Activated T-cell treated with anti-CD3 and anti-CD28 coated beads, Interleukin-2, amount 50 U/mL, for 4 hours (primary cell): Measurements from ENCODE around the gene KRTAP9-7. TPM values are rescaled to one million over a fixed set of nuclear protein-coding genes. Genes with fewer than 3 reads are reported as not detected.
A peak's percentile ranks its signal among the peaks of the same experiment; 100 is the strongest.
"Not testable (repeated sequence)": the region's sequence is repeated elsewhere in the genome, so short reads cannot be mapped to it uniquely, and the experiment has no call there.

ENCODE experiments used
- ATAC-seq, 2 donors: fragments of 200-7000 bp; cut with Tn5 transposase; one replicate each; pipeline ENCODE4 v1.10.0; 2021
- DNase-seq: peaks from one replicate; pipeline ENCODE4 v3.0.0-alpha.2; 2020
- H3K27me3 Mint-ChIP-seq: one replicate; pipeline ENCODE4 v1.8.0; 2021; ENCODE audit warnings: low read depth, mixed read lengths
- H3K36me3 Mint-ChIP-seq: one replicate; pipeline ENCODE4 v1.8.0; 2022; ENCODE audit warnings: mixed read lengths; ENCODE audit not compliant: insufficient read depth
- H3K4me1 Mint-ChIP-seq: one replicate; pipeline ENCODE4 v1.8.0; 2021; ENCODE audit warnings: low read depth, mixed read lengths
- H3K4me3 Mint-ChIP-seq: one replicate; pipeline ENCODE4 v1.8.0; 2021; ENCODE audit warnings: mild to moderate bottlenecking, moderate library complexity, mixed read lengths
- H3K9me3 Mint-ChIP-seq: one replicate; pipeline ENCODE4 v1.8.0; 2021; ENCODE audit warnings: mixed read lengths
- total RNA-seq, 3 donors: library from RNA; stranded (reverse); gene quantifications; one replicate each; pipeline ENCODE4 v1.2.1, GENCODE V29; 2021

KRTAP9-7 gene
- total RNA-seq, 3 donors from 2014 or later, result not detected

GRCh38 chr17:41256291-41256685 is 19.2 kb upstream of the KRTAP9-7 start:
- Mint-ChIP-seq H3K27me3 (peaks cover 31% of the 10 kb centered on the region), H3K4me3 (no peak overlapping the region), H3K4me1 (peaks cover 12% of the 10 kb centered on the region), H3K9me3 (no peaks in the 10 kb centered on the region), H3K36me3 (no peaks in the 10 kb centered on the region)
- no peak for ATAC-seq
- no peak for DNase-seq

- peaks cover 18% of the 10 kb centered on the region for H3K4me1 Mint-ChIP-seq
- no peaks in the 10 kb centered on the region for H3K9me3 Mint-ChIP-seq
- no peak for DNase-seq
- ATAC-seq, result no peak
- H3K36me3 Mint-ChIP-seq, result no peaks in the 10 kb centered on the region
- H3K4me3 Mint-ChIP-seq, result no peak overlapping the region
- H3K27me3 Mint-ChIP-seq, result peaks cover 24% of the 10 kb centered on the region
These were observed 17.1 kb upstream of the KRTAP9-7 start for GRCh38 chr17:41258406-41258805.

GRCh38 chr17:41263212-41263611 is 12.3 kb upstream of the KRTAP9-7 start:
- Mint-ChIP-seq H3K9me3 (no peaks in the 10 kb centered on the region), H3K27me3 (peaks cover 9% of the 10 kb centered on the region), H3K4me1 (peaks cover 20% of the 10 kb centered on the region), H3K36me3 (no peaks in the 10 kb centered on the region), H3K4me3 (no peak overlapping the region)
- no peak for DNase-seq
- no peak for ATAC-seq

- no peak for DNase-seq
- peaks cover 20% of the 10 kb centered on the region for H3K4me1 Mint-ChIP-seq
These were observed 10.9 kb upstream of the KRTAP9-7 start for GRCh38 chr17:41264599-41264998.

GRCh38 chr17:41265078-41265477 is 10.4 kb upstream of the KRTAP9-7 start, which contains the start of gene KRTAP9-6:
KRTAP9-6 (plus strand) TSS chr17:41265378; CDS start chr17:41265378, 0 bp downstream.
- no peaks in the 10 kb centered on the region for H3K9me3 Mint-ChIP-seq
- H3K4me3 Mint-ChIP-seq, result no peak within 1 kb of the TSS
- H3K36me3 Mint-ChIP-seq, result no peaks in the 10 kb centered on the region
- H3K27me3 Mint-ChIP-seq, result peaks cover 6% of the 10 kb centered on the region
- peaks cover 20% of the 10 kb centered on the region for H3K4me1 Mint-ChIP-seq
- ATAC-seq (no peak), DNase-seq (no peak)

More at GRCh38 chr17:41264599-41264998, 10.9 kb upstream of the KRTAP9-7 start:
- no peak overlapping the region for H3K4me3 Mint-ChIP-seq
- no peaks in the 10 kb centered on the region for H3K9me3 Mint-ChIP-seq
- no peak for ATAC-seq
- H3K36me3 Mint-ChIP-seq, result no peaks in the 10 kb centered on the region
- H3K27me3 Mint-ChIP-seq, result peaks cover 6% of the 10 kb centered on the region

GRCh38 chr17:41267711-41268110 is 7.8 kb upstream of the KRTAP9-7 start:
- DNase-seq (no peak), ATAC-seq (no peak)
- H3K4me1 Mint-ChIP-seq, result peaks cover 2% of the 10 kb centered on the region
- H3K36me3 Mint-ChIP-seq, result no peaks in the 10 kb centered on the region
- no peak overlapping the region for H3K4me3 Mint-ChIP-seq
- no peaks in the 10 kb centered on the region for H3K27me3 Mint-ChIP-seq
- no peaks in the 10 kb centered on the region for H3K9me3 Mint-ChIP-seq

GRCh38 chr17:41271323-41271722 is 4.2 kb upstream of the KRTAP9-7 start:
- not testable (repeated sequence) for ATAC-seq, H3K36me3 Mint-ChIP-seq, H3K4me1 Mint-ChIP-seq, H3K9me3 Mint-ChIP-seq, H3K4me3 Mint-ChIP-seq, DNase-seq, H3K27me3 Mint-ChIP-seq

- no peak for DNase-seq
- H3K9me3 Mint-ChIP-seq, result no peaks in the 10 kb centered on the region
- ATAC-seq, result peak in 1 of 2 donors; percentile 35
- H3K4me3 Mint-ChIP-seq, result no peak overlapping the region
- no peaks in the 10 kb centered on the region for H3K36me3 Mint-ChIP-seq
- peaks cover 11% of the 10 kb centered on the region for H3K27me3 Mint-ChIP-seq
- no peaks in the 10 kb centered on the region for H3K4me1 Mint-ChIP-seq
These were observed 3.6 kb upstream of the KRTAP9-7 start for GRCh38 chr17:41271858-41272257.

- no peaks in the 10 kb centered on the region for H3K9me3 Mint-ChIP-seq
- peaks cover 12% of the 10 kb centered on the region for H3K27me3 Mint-ChIP-seq
- no peaks in the 10 kb centered on the region for H3K4me1 Mint-ChIP-seq
- H3K36me3 Mint-ChIP-seq, result no peaks in the 10 kb centered on the region
- DNase-seq (no peak), ATAC-seq (no peak)
- H3K4me3 Mint-ChIP-seq, result no peak overlapping the region
These were observed 2.9 kb downstream of the KRTAP9-7 start for GRCh38 chr17:41278176-41278955.

GRCh38 chr17:41284043-41284442 is 8.5 kb downstream of the KRTAP9-7 start:
- DNase-seq, result no peak
- Mint-ChIP-seq H3K36me3 (no peaks in the 10 kb centered on the region), H3K4me1 (peaks cover 16% of the 10 kb centered on the region), H3K27me3 (no peaks in the 10 kb centered on the region), H3K9me3 (no peaks in the 10 kb centered on the region), H3K4me3 (no peak overlapping the region)
- no peak for ATAC-seq

- no peaks in the 10 kb centered on the region for H3K9me3 Mint-ChIP-seq
- ATAC-seq, result no peak
- H3K4me1 Mint-ChIP-seq, result peaks cover 16% of the 10 kb centered on the region
- no peak for DNase-seq
- H3K27me3 Mint-ChIP-seq, result no peaks in the 10 kb centered on the region
- H3K4me3 Mint-ChIP-seq, result no peak overlapping the region
- H3K36me3 Mint-ChIP-seq, result no peaks in the 10 kb centered on the region
These were observed 9.0 kb downstream of the KRTAP9-7 start for GRCh38 chr17:41284546-41284945.

GRCh38 chr17:41287050-41287449 is 11.6 kb downstream of the KRTAP9-7 start:
- no peak for ATAC-seq
- Mint-ChIP-seq H3K27me3 (no peaks in the 10 kb centered on the region), H3K4me3 (no peak overlapping the region), H3K4me1 (peaks cover 16% of the 10 kb centered on the region), H3K9me3 (no peaks in the 10 kb centered on the region), H3K36me3 (no peaks in the 10 kb centered on the region)
- no peak for DNase-seq

GRCh38 chr17:41294016-41294415 is 18.5 kb downstream of the KRTAP9-7 start:
- Mint-ChIP-seq H3K4me1 (no peaks in the 10 kb centered on the region), H3K9me3 (no peaks in the 10 kb centered on the region), H3K4me3 (no peak overlapping the region), H3K27me3 (peaks cover 7% of the 10 kb centered on the region), H3K36me3 (no peaks in the 10 kb centered on the region)
- DNase-seq, result no peak
- no peak for ATAC-seq

- Mint-ChIP-seq H3K36me3 (no peaks in the 10 kb centered on the region), H3K9me3 (peaks cover 8% of the 10 kb centered on the region), H3K4me1 (peaks cover 8% of the 10 kb centered on the region), H3K4me3 (no peak overlapping the region), H3K27me3 (peaks cover 7% of the 10 kb centered on the region)
- ATAC-seq, result no peak
- no peak for DNase-seq
These were observed 21.3 kb downstream of the KRTAP9-7 start for GRCh38 chr17:41296846-41297245.

- no peak for ATAC-seq
- Mint-ChIP-seq H3K9me3 (peaks cover 8% of the 10 kb centered on the region), H3K36me3 (no peaks in the 10 kb centered on the region), H3K4me3 (no peak overlapping the region), H3K27me3 (peaks cover 2% of the 10 kb centered on the region), H3K4me1 (peaks cover 11% of the 10 kb centered on the region)
- no peak for DNase-seq
These were observed 23.1 kb downstream of the KRTAP9-7 start for GRCh38 chr17:41298458-41299135.
